Uterus (tissue), 2 donors: ENCODE data around the gene EIF2A.

ENCODE experiments used
- CTCF ChIP-seq, 4 experiments: fragments of 200-600 bp in 2 of 4; fragments of 450-650 bp in 2 of 4; sonication (generic) in 2 of 4; IDR thresholded peaks; one replicate each; pipeline ENCODE4 v1.5.1; 2016 to 2019; ENCODE audit warnings: antibody characterized with exemption in 4 of 4, mild to moderate bottlenecking in 2 of 4, moderate library complexity in 1 of 4
- POLR2A ChIP-seq, 2 donors: fragments of 450-650 bp; IDR thresholded peaks; one replicate each; pipeline ENCODE4 v1.6.1; 2016; ENCODE audit warnings: antibody characterized with exemption in 2 of 2, mild to moderate bottlenecking in 1 of 2, moderate library complexity in 1 of 2

GRCh38 chr3:150544726-150545125, 1.9 kb upstream of the EIF2A start:
- TF ChIP-seq CTCF (IDR thresholded peaks at IDR 0.05) (no peak), POLR2A (IDR thresholded peaks at IDR 0.05) (no peak)
